ENCODE results near the gene RABIF. TPM values are rescaled to one million over a fixed set of nuclear protein-coding genes. Genes with fewer than 3 reads are reported as not detected.
A peak's percentile ranks its signal among the peaks of the same experiment; 100 is the strongest.
"Not testable (repeated sequence)": the region's sequence is repeated elsewhere in the genome, so short reads cannot be mapped to it uniquely, and the experiment has no call there.

Gene RABIF
- total RNA-seq = 4.5 TPM
- long read RNA-seq, transcript RABIF-201 (2 exons, 2,430 nt) = major isoform, 10 of 10 reads
- long read RNA-seq, partial matches to known transcripts = 0 of 10 reads
- long read RNA-seq, other reads (novel, unspliced or antisense) = 0 of 10 reads

GRCh38 chr1:202888531-202889360, at the start of gene RABIF:
Gene RABIF (minus strand): TSS chr1:202889149. CDS start chr1:202889098, 51 bp downstream.
- DNase-seq (peak; percentile 99), ATAC-seq (ENCODE audit: poor library complexity) (peak; percentile 99)
- intact Hi-C loops (cut with DNase I) = no loop called here

GRCh38 chr1:202938287-202938925, 49.5 kb upstream of the RABIF start:
- intact Hi-C loops (cut with DNase I) = no loop called here
- DNase-seq (no peak), ATAC-seq (ENCODE audit: poor library complexity) (no peak)

DNA sequence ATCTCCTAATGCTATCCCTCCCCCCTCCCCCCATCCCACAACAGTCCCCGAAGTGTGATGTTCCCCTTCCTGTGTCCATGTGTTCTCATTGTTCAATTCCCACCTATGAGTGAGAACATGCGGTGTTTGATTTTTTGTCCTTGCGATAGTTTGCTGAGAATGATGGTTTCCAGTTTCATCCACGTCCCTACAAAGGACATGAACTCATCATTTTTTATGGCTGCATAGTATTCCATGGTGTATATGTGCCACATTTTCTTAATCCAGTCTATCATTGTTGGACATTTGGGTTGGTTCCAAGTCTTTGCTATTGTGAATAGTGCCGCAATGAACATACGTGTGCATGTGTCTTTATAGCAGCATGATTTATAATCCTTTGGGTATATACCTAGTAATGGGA, 47.5 kb upstream of the RABIF start:
- intact Hi-C loops (cut with DNase I); DNase-seq; ATAC-seq (ENCODE audit: poor library complexity): not testable (repeated sequence)

- DNase-seq = no peak
- intact Hi-C loops (cut with DNase I) = no loop called here
- ATAC-seq (ENCODE audit: poor library complexity) = no peak
Measured at GRCh38 chr1:202935844-202936243, 46.9 kb upstream of the RABIF start.

GRCh38 chr1:202934755-202935154, 45.8 kb upstream of the RABIF start:
- ATAC-seq (ENCODE audit: poor library complexity) (no peak), DNase-seq (no peak)
- intact Hi-C loops (cut with DNase I) = no loop called here

- ATAC-seq (ENCODE audit: poor library complexity) = no peak
- intact Hi-C loops (cut with DNase I) = no loop called here
- DNase-seq = no peak
Measured at GRCh38 chr1:202932476-202932875, 43.5 kb upstream of the RABIF start.

DNA sequence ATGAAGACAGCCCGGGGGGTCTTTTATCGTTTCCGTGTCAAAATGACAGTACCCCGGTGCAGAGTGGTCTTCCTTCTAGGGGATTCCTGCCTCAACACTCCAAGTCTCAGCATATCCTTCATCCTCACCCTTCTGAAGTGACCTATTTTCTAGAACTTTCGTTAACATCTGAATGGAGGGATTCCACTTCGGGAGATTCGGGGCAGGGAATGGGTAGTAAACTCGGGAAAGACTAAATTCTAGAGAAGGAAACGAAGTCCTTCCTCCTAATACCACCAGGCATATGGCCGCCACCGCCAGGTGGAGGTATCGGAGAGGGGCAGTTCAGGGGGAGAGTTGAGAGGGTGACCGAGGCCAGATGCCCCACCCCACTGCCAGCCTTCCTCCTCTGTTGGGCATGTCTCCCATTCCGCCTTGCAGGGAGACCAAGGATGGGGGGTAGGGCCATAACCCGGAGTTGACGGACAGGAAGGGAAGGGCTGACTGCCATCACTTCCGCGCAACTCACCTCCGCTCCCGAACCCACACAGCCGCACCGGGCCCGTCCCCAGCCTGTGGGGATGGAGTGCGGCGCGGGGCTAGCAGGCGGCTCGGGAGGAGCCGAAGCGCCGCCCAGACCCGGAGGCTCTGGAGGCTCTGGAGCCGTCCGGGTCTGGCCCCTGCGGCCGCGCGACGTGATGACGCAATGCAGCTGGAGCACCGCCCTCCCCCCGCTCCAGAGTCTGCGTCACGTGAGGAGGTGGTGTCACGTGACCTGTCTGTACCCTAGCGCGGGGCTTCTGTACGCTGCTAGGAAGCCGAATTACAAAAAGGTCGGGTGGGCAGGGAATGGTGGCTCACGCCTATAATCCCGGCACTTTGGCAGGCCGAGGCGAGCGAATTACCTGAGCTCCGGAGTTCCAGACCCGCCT, 37.9 kb upstream of the RABIF start, which contains the start of gene KLHL12:
Gene KLHL12 (minus strand): TSS at position 654 of the 911 bp plus-strand sequence. CDS start 2,072 bp downstream, outside the sequence.
- ATAC-seq (ENCODE audit: poor library complexity) (peak; percentile 99), DNase-seq (peak; percentile 99)
- intact Hi-C loops (cut with DNase I) = no loop called here

DNA sequence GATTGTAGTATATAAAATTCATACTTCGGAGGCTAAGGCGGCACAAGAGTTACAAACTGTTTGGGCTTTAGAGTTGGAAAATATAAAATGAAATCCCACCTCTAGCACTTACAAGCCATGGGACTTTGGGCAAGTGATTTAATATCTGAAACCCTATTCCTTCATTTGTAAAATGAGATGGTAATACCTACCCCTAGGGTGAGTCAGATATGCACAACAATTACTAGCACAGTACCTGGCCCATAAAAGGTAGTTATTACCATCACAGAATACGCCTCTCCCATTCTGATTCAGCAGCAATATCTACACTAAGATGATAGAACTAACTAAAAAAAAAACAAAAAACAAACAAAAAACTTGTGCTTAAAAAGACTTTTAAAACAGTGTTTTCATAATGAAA, 34.6 kb upstream of the RABIF start:
- intact Hi-C loops (cut with DNase I) = no loop called here
- DNase-seq (no peak), ATAC-seq (ENCODE audit: poor library complexity) (no peak)

- DNase-seq (no peak), ATAC-seq (ENCODE audit: poor library complexity) (no peak)
- intact Hi-C loops (cut with DNase I) = loop anchor here (10.0 kb wide), 1 partner anchor 75 kb away; no protein-coding TSS in a partner anchor
Measured at GRCh38 chr1:202919615-202920014, 30.7 kb upstream of the RABIF start.

DNA sequence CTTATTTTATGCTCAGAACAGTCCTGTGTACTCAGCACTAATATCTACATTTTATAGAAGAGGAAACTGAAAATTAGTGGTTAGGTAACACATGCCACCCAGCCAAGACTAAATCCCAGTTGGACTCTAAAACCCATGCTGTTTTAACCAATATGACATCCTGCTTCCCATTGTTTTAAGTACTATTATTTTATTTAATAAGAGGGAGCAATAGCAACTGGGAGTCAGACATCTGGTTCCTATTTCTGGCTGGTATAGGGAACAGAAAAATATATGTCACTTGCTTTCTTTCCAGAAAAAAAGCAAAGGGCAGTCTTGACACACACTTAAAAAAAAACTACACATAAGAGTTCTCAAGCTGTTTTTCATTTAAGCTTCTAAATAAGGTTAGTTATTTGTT, 26.2 kb upstream of the RABIF start:
- no peak for ATAC-seq (ENCODE audit: poor library complexity)
- intact Hi-C loops (cut with DNase I) = loop anchor here (10.0 kb wide), 1 partner anchor 80 kb away; no protein-coding TSS in a partner anchor
- DNase-seq = no peak

GRCh38 chr1:202912476-202912875, 23.5 kb upstream of the RABIF start:
- not testable (repeated sequence) for ATAC-seq (ENCODE audit: poor library complexity); DNase-seq
- intact Hi-C loops (cut with DNase I) = loop anchor here (10.0 kb wide), 1 partner anchor 82 kb away; no protein-coding TSS in a partner anchor

- intact Hi-C loops (cut with DNase I) = no loop called here
- no peak for DNase-seq
- no peak for ATAC-seq (ENCODE audit: poor library complexity)
Measured at GRCh38 chr1:202909494-202909893, 20.5 kb upstream of the RABIF start.

DNA sequence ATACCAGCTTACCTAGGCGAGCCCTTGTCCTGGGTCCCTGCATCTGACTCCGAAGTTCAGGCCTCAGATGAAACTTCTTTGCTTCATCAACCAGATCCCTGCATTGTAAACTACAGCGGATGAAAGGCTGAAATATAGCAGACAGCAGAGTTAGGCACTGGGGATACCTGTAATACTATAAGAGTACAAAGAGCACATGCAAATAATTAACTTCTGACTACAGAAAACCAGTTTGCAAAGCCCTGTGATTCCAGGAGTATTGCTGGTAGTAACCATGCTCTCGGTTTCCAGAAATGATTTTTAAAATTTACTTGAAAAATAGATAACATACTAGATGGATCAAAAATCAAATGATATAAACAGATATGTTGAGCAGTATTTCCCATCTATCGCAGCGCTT, 20.0 kb upstream of the RABIF start:
- ATAC-seq (ENCODE audit: poor library complexity) (no peak), DNase-seq (no peak)
- intact Hi-C loops (cut with DNase I) = no loop called here

- ATAC-seq (ENCODE audit: poor library complexity) = no peak
- intact Hi-C loops (cut with DNase I) = no loop called here
- DNase-seq = no peak
Measured at GRCh38 chr1:202905331-202905730, 16.4 kb upstream of the RABIF start.

DNA sequence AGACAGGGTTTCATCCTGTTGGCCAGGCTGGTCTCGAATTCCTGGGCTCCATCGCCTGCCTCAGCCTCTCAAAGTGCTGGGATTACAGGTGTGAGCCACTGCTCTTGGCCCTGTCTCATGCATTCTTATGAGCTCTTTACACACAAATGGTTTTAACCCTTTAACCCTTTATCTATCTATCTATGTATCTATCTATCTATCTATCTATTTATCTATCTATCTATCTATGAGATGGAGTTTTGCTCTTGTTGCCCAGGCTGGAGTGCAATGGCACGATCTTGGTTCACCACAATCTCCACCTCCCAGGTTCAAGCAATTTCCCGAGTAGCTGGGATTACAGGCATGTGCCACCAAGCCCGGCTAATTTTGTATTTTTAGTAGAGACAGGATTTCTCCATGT, 14.9 kb upstream of the RABIF start:
- intact Hi-C loops (cut with DNase I); DNase-seq; ATAC-seq (ENCODE audit: poor library complexity): not testable (repeated sequence)

DNA sequence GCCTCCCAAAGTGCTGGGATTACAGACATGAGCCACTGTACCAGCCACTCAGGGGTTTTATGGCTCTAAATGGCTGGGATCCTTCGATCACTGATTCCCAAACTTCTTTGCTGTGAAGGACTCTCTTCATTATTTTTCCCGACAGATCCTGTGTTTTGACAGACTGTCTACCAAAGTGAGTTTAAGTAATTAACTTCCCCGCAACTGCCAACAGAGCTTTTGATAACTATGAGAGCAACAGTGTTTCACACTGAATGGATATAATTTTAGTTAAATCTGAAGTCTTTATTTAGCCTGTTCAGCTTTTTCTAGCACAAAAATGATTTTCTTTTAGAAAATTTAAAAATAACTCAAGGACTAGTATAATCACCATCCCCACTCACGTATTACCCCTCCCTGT, 12.6 kb upstream of the RABIF start:
- DNase-seq (no peak), ATAC-seq (ENCODE audit: poor library complexity) (no peak)
- intact Hi-C loops (cut with DNase I) = no loop called here

DNA sequence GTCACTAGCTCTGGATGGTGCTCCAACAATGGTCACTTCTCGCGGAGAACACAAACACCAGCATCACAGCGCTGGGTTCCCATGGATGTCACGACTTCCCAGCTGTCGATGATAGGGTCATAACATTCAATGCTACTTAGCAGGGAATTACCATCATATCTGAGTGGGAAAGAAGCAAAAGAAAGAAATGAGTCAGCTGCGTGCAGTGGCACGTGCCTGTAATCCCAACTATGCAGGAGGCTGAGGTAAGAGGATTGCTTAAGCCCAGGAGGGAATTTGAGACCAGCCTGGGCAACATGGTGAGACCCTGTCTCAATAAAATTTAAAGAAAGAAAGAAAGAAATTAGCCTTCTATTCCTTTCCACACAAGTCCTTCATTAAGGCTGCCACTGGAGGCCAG, 3.6 kb upstream of the RABIF start:
- intact Hi-C loops (cut with DNase I) = no loop called here
- DNase-seq (no peak), ATAC-seq (ENCODE audit: poor library complexity) (no peak)

GRCh38 chr1:202890392-202890791, 1.4 kb upstream of the RABIF start:
- ATAC-seq (ENCODE audit: poor library complexity) (no peak), DNase-seq (no peak)
- intact Hi-C loops (cut with DNase I) = no loop called here

- DNase-seq (no peak), ATAC-seq (ENCODE audit: poor library complexity) (no peak)
- intact Hi-C loops (cut with DNase I) = no loop called here
Measured at GRCh38 chr1:202888221-202888530, 773 bp downstream of the RABIF start.

Data from Right ventricle myocardium superior (tissue), 1 donor.